ENCODE data around the gene RABGGTB.
A peak's percentile ranks its signal among the peaks of the same experiment; 100 is the strongest.
"Not testable (repeated sequence)": the region's sequence is repeated elsewhere in the genome, so short reads cannot be mapped to it uniquely, and the experiment has no call there.

Gene RABGGTB

GRCh38 chr1:75796376-75797272 is 10.6 kb downstream of the RABGGTB start, which contains the start of gene MSH4:
Gene MSH4 (plus strand): TSS chr1:75796882. CDS start chr1:75796986, 104 bp downstream.
- peak; percentile 85 for DNase-seq

GRCh38 chr1:75797273-75797588 is 11.2 kb downstream of the RABGGTB start:
- no peak for DNase-seq

GRCh38 chr1:75797606-75798216 is 11.7 kb downstream of the RABGGTB start:
- no peak for DNase-seq

- DNase-seq = not testable (repeated sequence)
Measured at GRCh38 chr1:75801480-75801879, 15.4 kb downstream of the RABGGTB start.

- no peak for DNase-seq
Measured at GRCh38 chr1:75808921-75809320, 22.9 kb downstream of the RABGGTB start.

GRCh38 chr1:75810113-75810512 is 24.1 kb downstream of the RABGGTB start:
- DNase-seq = not testable (repeated sequence)

GRCh38 chr1:75811211-75811981 is 25.3 kb downstream of the RABGGTB start:
- DNase-seq = no peak

- DNase-seq = no peak
Measured at GRCh38 chr1:75812065-75812464, 26.0 kb downstream of the RABGGTB start.

GRCh38 chr1:75823596-75823995 is 37.5 kb downstream of the RABGGTB start:
- not testable (repeated sequence) for DNase-seq

- no peak for DNase-seq
Measured at GRCh38 chr1:75836528-75837100, 50.6 kb downstream of the RABGGTB start.

- DNase-seq = no peak
Measured at GRCh38 chr1:75838079-75838478, 52.0 kb downstream of the RABGGTB start.

GRCh38 chr1:75841421-75841820 is 55.4 kb downstream of the RABGGTB start:
- DNase-seq = no peak
